GM12878 (cell line): ENCODE results near the gene ZNF532. TPM values are rescaled to one million over a fixed set of nuclear protein-coding genes. Genes with fewer than 3 reads are reported as not detected.

Experiments
- ATAC-seq: fragments of 200-7000 bp; cut with Tn5 transposase; 3 replicates; pipeline ENCODE4 v1.9.1; 2020; ENCODE audit warnings: mild to moderate bottlenecking, moderate library complexity
- BruUV-seq: library from RNA; stranded (reverse); fragments of 400-500 nt; replicated peaks from 2 replicates; lab custom pipeline; 2021; lab: Mats Ljungman, UMichigan
- CTCF ChIA-PET: fragments of 300-600 bp; sonication (Branson Sonifier 250); formaldehyde crosslinking; extraction: SDS; loops from one replicate; lab custom pipeline; 2021; ENCODE audit warnings: inconsistent platforms; lab: Yijun Ruan, JAX
- POLR2A ChIA-PET: fragments of 350-600 bp; formaldehyde crosslinking; extraction: SDS; loops from one replicate; lab custom pipeline; 2021; ENCODE audit warnings: inconsistent platforms; lab: Charles Lee
- RAD21 ChIA-PET: fragments of 300-600 bp; sonication (Branson Sonifier 250); formaldehyde crosslinking; loops from one replicate; lab custom pipeline; 2023; ENCODE audit warnings: antibody characterized with exemption; ENCODE audit not compliant: unreplicated experiment; lab: Charles Lee
- SMC1A ChIA-PET: fragments of 300-600 bp; sonication (Branson Sonifier 250); formaldehyde crosslinking; loops from one replicate; lab custom pipeline; 2023; ENCODE audit not compliant: unreplicated experiment, uncharacterized antibody; lab: Charles Lee
- DNase-seq: peaks from one replicate; pipeline ENCODE4 v3.0.0-alpha.2; 2011; ENCODE audit warnings: low read depth, low spot score
- FAIRE-seq: peaks from 3 replicates; lab custom pipeline; 2011; peaks lifted over from hg19 to GRCh38; lab: Jason Lieb, UNC
- H2AFZ ChIP-seq: 2 replicates; pipeline ENCODE4 v1.6.0; 2011; ENCODE audit warnings: low read depth, low read length, control low read depth; ENCODE audit not compliant: control insufficient read depth
- H3K27ac ChIP-seq: 2 replicates; pipeline ENCODE4 v1.5.1; 2011; ENCODE audit warnings: control low read depth; ENCODE audit not compliant: control insufficient read depth, insufficient read depth
- H3K27me3 ChIP-seq, 2 experiments: replicated peaks in 1 of 2; 2 replicates each; pipeline versions ENCODE4 v1.6.0 to v1.6.1; 2011; ENCODE audit warnings: low read length in 1 of 2; ENCODE audit not compliant: control insufficient read depth in 2 of 2, insufficient read depth in 2 of 2
- H3K36me3 ChIP-seq, 2 experiments: 2 replicates each; pipeline ENCODE4 v1.5.1; 2011; ENCODE audit warnings: low read length in 1 of 2; ENCODE audit not compliant: control insufficient read depth in 2 of 2, insufficient read depth in 2 of 2
- H3K4me1 ChIP-seq: 2 replicates; pipeline ENCODE4 v1.6.1; 2011; ENCODE audit warnings: mild to moderate bottlenecking, low read length, moderate library complexity, mixed read lengths; ENCODE audit not compliant: control insufficient read depth, insufficient read depth
- H3K4me2 ChIP-seq: 2 replicates; pipeline ENCODE4 v1.6.0; 2011; ENCODE audit warnings: control low read depth; ENCODE audit not compliant: control insufficient read depth, insufficient read depth
- H3K4me3 ChIP-seq: fragments of 200-600 bp; sonication (generic); 2 replicates; pipeline ENCODE4 v1.5.1; 2016
- H3K79me2 ChIP-seq: 2 replicates; pipeline ENCODE4 v1.6.0; 2011; ENCODE audit warnings: low read length; ENCODE audit not compliant: control insufficient read depth, insufficient read depth
- H3K9ac ChIP-seq: 2 replicates; pipeline ENCODE4 v1.8.0; 2011; ENCODE audit warnings: low read length, control low read depth, mixed read lengths; ENCODE audit not compliant: control insufficient read depth, insufficient read depth
- H3K9me3 ChIP-seq: replicated peaks from 3 replicates; pipeline ENCODE4 v1.5.1; 2011; ENCODE audit warnings: mild to moderate bottlenecking, low read length; ENCODE audit not compliant: control insufficient read depth, insufficient read depth
- H4K20me1 ChIP-seq: 2 replicates; pipeline ENCODE4 v1.6.0; 2011; ENCODE audit not compliant: control insufficient read depth, insufficient read depth
- ATF7 ChIP-seq: fragments of 450-650 bp; IDR thresholded peaks from 2 replicates; pipeline ENCODE4 v1.6.1; 2016; ENCODE audit warnings: low read depth, mild to moderate bottlenecking
- BACH1 ChIP-seq: fragments of 450-650 bp; IDR thresholded peaks from 2 replicates; pipeline ENCODE4 v1.6.1; 2017; ENCODE audit warnings: mild to moderate bottlenecking, borderline replicate concordance
- CBX3 ChIP-seq: fragments of 200-600 bp; sonication (generic); IDR thresholded peaks from 2 replicates; pipeline ENCODE4 v1.6.1; 2016; ENCODE audit warnings: low read depth, borderline replicate concordance
- CHD4 ChIP-seq: fragments of 200-600 bp; sonication (generic); IDR thresholded peaks from 2 replicates; pipeline ENCODE4 v1.6.1; 2016; ENCODE audit warnings: mild to moderate bottlenecking
- DPF2 ChIP-seq: fragments of 450-650 bp; IDR thresholded peaks from 2 replicates; pipeline ENCODE4 v1.6.1; 2017; ENCODE audit warnings: mild to moderate bottlenecking
- EZH2 ChIP-seq: IDR thresholded peaks from 2 replicates; pipeline ENCODE4 v1.6.1; 2012; ENCODE audit warnings: low read depth, mild to moderate bottlenecking, control low read depth, inconsistent platforms, low read length, borderline replicate concordance; ENCODE audit not compliant: control insufficient read depth
- FOXM1 ChIP-seq: IDR thresholded peaks from 2 replicates; pipeline ENCODE4 v1.6.1; 2012; ENCODE audit warnings: low read depth, mild to moderate bottlenecking, inconsistent platforms, low read length, moderate library complexity
- GABPA ChIP-seq: IDR thresholded peaks from 2 replicates; pipeline ENCODE4 v1.6.1; 2014; ENCODE audit warnings: antibody characterized with exemption, low read depth, mild to moderate bottlenecking, inconsistent platforms
- GATAD2B ChIP-seq: fragments of 450-650 bp; conservative IDR thresholded peaks from 2 replicates; pipeline ENCODE4 v1.6.1; 2017; ENCODE audit warnings: low read depth, mild to moderate bottlenecking, moderate library complexity
- NR2C2 ChIP-seq: IDR thresholded peaks from 2 replicates; pipeline ENCODE4 v1.6.1; 2011; ENCODE audit warnings: borderline replicate concordance, low read depth; ENCODE audit not compliant: control insufficient read depth, insufficient read length
- NR2F1 ChIP-seq: fragments of 450-650 bp; conservative IDR thresholded peaks from 2 replicates; pipeline ENCODE4 v1.6.1; 2017; ENCODE audit warnings: mild to moderate bottlenecking
- RAD51 ChIP-seq: fragments of 450-650 bp; IDR thresholded peaks from 2 replicates; pipeline ENCODE4 v1.6.1; 2016; ENCODE audit warnings: moderate library complexity, mild to moderate bottlenecking, inconsistent platforms
- SREBF2 ChIP-seq: IDR thresholded peaks from 2 replicates; pipeline ENCODE4 v1.6.1; 2012; ENCODE audit warnings: mild to moderate bottlenecking, low read length
- SUZ12 ChIP-seq: fragments of 200-600 bp; sonication (generic); IDR thresholded peaks from one replicate; pipeline ENCODE4 v1.6.1; 2018; ENCODE audit warnings: antibody characterized with exemption, mild to moderate bottlenecking; ENCODE audit not compliant: unreplicated experiment
- TBL1XR1 ChIP-seq: IDR thresholded peaks from 2 replicates; pipeline ENCODE4 v1.6.1; 2012; ENCODE audit warnings: low read depth, low read length, improper control_type of control experiment
- YBX1 ChIP-seq: fragments of 450-650 bp; IDR thresholded peaks from 2 replicates; pipeline ENCODE4 v1.6.1; 2016; ENCODE audit warnings: antibody characterized with exemption
- ZNF207 ChIP-seq: fragments of 450-650 bp; IDR thresholded peaks from 2 replicates; pipeline ENCODE4 v1.6.1; 2014; ENCODE audit warnings: antibody characterized with exemption, mild to moderate bottlenecking, borderline replicate concordance
- ZSCAN29 ChIP-seq: fragments of 450-650 bp; IDR thresholded peaks from 2 replicates; pipeline ENCODE4 v1.6.1; 2017; ENCODE audit warnings: mild to moderate bottlenecking, moderate library complexity
- WGBS: methylation state at CpG from one replicate; pipeline ENCODE4 v1.1.6; 2016; ENCODE audit warnings: low lambda C conversion rate; ENCODE audit not compliant: insufficient replicate concordance, insufficient coverage; ENCODE audit errors: missing lambda C conversion rate; 5-methylcytosine and 5-hydroxymethylcytosine counted together
- in situ Hi-C: fragments of 300-500 bp; cut with MboI; formaldehyde crosslinking; loops from 9 replicates; pipeline ENCODE4 v1.14.3; 2018; ENCODE audit warnings: mixed read lengths
- intact Hi-C: fragments of 100-400 bp; cut with micrococcal nuclease; formaldehyde crosslinking; loops from one replicate; pipeline ENCODE4 v1.14.2; 2022; ENCODE audit not compliant: unreplicated experiment
- polyA plus RNA-seq, 11 experiments: library from polyadenylated mRNA; depleted of rRNA in 4 of 11; unstranded in 6 of 11; stranded (reverse) in 5 of 11; fragments of >200 nt; fragmentation: Nextera tagmentation in 4 of 11; fragmentation: Illumina TruSeq in 1 of 11; extraction: Ambion mirVana in 4 of 11; extraction: Trizol in 1 of 11; gene quantifications; 1 replicate in 1 of 11; 2 replicates in 10 of 11; pipeline versions ENCODE4 v1.2.1 to v1.2.3, GENCODE V29; 2011 to 2016; ENCODE audit warnings: inconsistent platforms in 2 of 11, missing spikeins in 2 of 11, low read depth in 1 of 11
- total RNA-seq, 4 experiments: library from RNA; depleted of rRNA in 3 of 4; stranded (reverse); fragments of >200 nt in 3 of 4; fragmentation: Illumina TruSeq in 1 of 4; extraction: Trizol in 1 of 4; gene quantifications; 2 replicates each; pipeline versions ENCODE4 v1.2.1 to v1.2.3, GENCODE V29; 2013 to 2021
- TF ChIP-seq, protein P1 (sequence below): IDR thresholded peaks from 2 replicates; pipeline ENCODE4 v1.6.1; 2011; ENCODE audit warnings: low read depth, low read length, improper control_type of control experiment, borderline replicate concordance
- TF ChIP-seq, protein P2 (sequence below): IDR thresholded peaks from 2 replicates; pipeline ENCODE4 v1.6.1; 2011; ENCODE audit warnings: mild to moderate bottlenecking, low read depth, low read length, moderate library complexity; ENCODE audit not compliant: insufficient replicate concordance
- TF ChIP-seq, protein P3 (sequence below): IDR thresholded peaks from 2 replicates; pipeline ENCODE4 v1.6.1; 2012; ENCODE audit warnings: low read depth, low read length, improper control_type of control experiment

ZNF532 gene
- total and polyA plus RNA-seq, 10 of the 15 experiments (the other 5 are each of a cell fraction or from before 2014, with no cell fraction given): 0.44 to 3.4 (median 1.4) TPM

DNA sequence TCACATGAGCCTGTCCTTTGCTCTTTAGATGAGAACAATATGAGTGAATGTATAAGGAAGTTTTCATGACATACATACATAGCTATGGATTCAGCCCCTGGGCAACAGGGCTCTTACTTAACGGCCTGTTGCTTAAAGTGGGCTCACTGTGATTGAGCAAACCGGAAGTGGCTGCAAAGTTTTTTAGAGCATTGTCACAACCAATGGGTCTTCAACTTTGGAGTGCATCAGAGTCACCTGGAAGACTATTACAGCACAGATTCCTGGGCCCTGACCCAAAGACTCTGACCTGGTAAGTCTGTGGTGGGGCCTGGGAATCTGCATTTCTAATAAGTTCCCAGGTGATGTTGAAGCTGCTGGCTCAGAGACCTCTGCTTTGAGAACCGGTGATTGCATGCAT lies 168.7 kb downstream of the ZNF532 start:
- WGBS: 17% methylated on average over 3 of the region's 3 CpGs
- BruUV-seq: no TSS peak

DNA sequence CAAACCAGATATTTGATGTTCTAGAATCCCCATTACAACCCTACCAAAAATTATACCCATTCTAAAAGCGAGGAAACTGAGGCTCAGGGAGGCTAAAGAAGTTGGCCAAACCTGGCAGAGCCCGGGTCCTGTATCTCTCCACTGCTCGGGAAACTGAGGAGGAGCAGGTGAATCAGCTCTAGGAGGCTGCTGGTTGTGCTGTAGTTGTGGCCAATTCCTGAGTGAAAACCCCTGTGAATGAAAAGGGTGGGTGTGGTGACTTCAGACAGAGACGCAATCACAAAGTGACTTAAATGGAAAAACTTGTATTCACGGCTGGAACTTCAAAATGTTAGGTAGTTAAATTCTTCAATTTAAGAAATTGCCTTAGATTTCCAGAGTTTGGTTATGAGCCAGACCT lies 169.3 kb downstream of the ZNF532 start:
- intact Hi-C loops: no loop called here
- ATAC-seq (no peak), FAIRE-seq (no peak), DNase-seq (no peak)
- CTCF ChIA-PET: interaction anchor here (0.6 to 1.0 kb wide), 3 partner anchors 104 to 1605 kb away, joined by 3 read pairs; no protein-coding TSS in a partner anchor
- RAD21 ChIA-PET: interaction anchor here (1.2 kb wide), 1 partner anchor 63 kb away, joined by 3 read pairs; no protein-coding TSS in a partner anchor
- H3K79me2 ChIP-seq: no peaks in the 10 kb centered on the region
- no peaks in the 10 kb centered on the region for H3K27me3 ChIP-seq
- H3K4me3 ChIP-seq: no peak overlapping the region
- H3K27ac ChIP-seq: no peak overlapping the region
- SMC1A ChIA-PET: interaction anchor here (1.4 kb wide), 2 partner anchors 59 to 105 kb away, joined by 3 read pairs; no protein-coding TSS in a partner anchor
- H4K20me1 ChIP-seq: no peaks in the 10 kb centered on the region
- H3K9ac ChIP-seq: no peak overlapping the region
- BruUV-seq: no TSS peak
- no peaks in the 10 kb centered on the region for H3K4me1 ChIP-seq
- 56% methylated on average over 5 of the region's 5 CpGs for WGBS
- no peaks in the 10 kb centered on the region for H3K36me3 ChIP-seq
- POLR2A ChIA-PET: no interaction called here
- in situ Hi-C loops: no loop called here
- no peak overlapping the region for H2AFZ ChIP-seq
- H3K4me2 ChIP-seq: no peak overlapping the region
- H3K9me3 ChIP-seq: no peaks in the 10 kb centered on the region
- TF ChIP-seq EZH2 (no peak), ZNF207 (no peak), FOXM1 (no peak), TBL1XR1 (no peak), DPF2 (no peak), GABPA (no peak), NR2F1 (no peak), GATAD2B (no peak), BACH1 (no peak), YBX1 (no peak), ATF7 (no peak), SREBF2 (no peak)
- TF ChIP-seq, protein P1, sequence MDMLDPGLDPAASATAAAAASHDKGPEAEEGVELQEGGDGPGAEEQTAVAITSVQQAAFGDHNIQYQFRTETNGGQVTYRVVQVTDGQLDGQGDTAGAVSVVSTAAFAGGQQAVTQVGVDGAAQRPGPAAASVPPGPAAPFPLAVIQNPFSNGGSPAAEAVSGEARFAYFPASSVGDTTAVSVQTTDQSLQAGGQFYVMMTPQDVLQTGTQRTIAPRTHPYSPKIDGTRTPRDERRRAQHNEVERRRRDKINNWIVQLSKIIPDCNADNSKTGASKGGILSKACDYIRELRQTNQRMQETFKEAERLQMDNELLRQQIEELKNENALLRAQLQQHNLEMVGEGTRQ: no peak
- TF ChIP-seq, protein P2, sequence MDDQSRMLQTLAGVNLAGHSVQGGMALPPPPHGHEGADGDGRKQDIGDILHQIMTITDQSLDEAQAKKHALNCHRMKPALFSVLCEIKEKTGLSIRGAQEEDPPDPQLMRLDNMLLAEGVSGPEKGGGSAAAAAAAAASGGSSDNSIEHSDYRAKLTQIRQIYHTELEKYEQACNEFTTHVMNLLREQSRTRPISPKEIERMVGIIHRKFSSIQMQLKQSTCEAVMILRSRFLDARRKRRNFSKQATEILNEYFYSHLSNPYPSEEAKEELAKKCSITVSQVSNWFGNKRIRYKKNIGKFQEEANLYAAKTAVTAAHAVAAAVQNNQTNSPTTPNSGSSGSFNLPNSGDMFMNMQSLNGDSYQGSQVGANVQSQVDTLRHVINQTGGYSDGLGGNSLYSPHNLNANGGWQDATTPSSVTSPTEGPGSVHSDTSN: no peak
- TF ChIP-seq, protein P3, sequence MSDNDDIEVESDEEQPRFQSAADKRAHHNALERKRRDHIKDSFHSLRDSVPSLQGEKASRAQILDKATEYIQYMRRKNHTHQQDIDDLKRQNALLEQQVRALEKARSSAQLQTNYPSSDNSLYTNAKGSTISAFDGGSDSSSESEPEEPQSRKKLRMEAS: no peak

More for the DNA sequence above, 168.7 kb downstream of the ZNF532 start:
- H3K9ac ChIP-seq: no peak overlapping the region
- H2AFZ ChIP-seq: no peak overlapping the region
- POLR2A ChIA-PET: no interaction called here
- RAD21 ChIA-PET: interaction anchor here (1.2 kb wide), 1 partner anchor 62 kb away, joined by 3 read pairs; no protein-coding TSS in a partner anchor
- CTCF ChIA-PET: interaction anchor here (1.0 to 1.6 kb wide), 2 partner anchors 8 to 264 kb away, joined by 3 to 4 read pairs; no protein-coding TSS in a partner anchor
- H3K36me3 ChIP-seq: no peaks in the 10 kb centered on the region
- H3K4me2 ChIP-seq: no peak overlapping the region
- in situ Hi-C loops: no loop called here
- intact Hi-C loops: no loop called here
- ATAC-seq: no peak
- no peaks in the 10 kb centered on the region for H3K4me1 ChIP-seq
- no peaks in the 10 kb centered on the region for H3K9me3 ChIP-seq
- no peak for FAIRE-seq
- no peak overlapping the region for H3K4me3 ChIP-seq
- no peak for DNase-seq
- no peaks in the 10 kb centered on the region for H3K27me3 ChIP-seq
- no peaks in the 10 kb centered on the region for H3K79me2 ChIP-seq
- no peaks in the 10 kb centered on the region for H4K20me1 ChIP-seq
- TF ChIP-seq RAD51: no peak
- no peak for TF ChIP-seq CBX3
- TF ChIP-seq CHD4: no peak
- no peak for TF ChIP-seq SUZ12
- TF ChIP-seq NR2C2: no peak
- no peak for TF ChIP-seq ZSCAN29
- SMC1A ChIA-PET: interaction anchor here (1.3 to 1.4 kb wide), 3 partner anchors 21 to 105 kb away, joined by 3 to 4 read pairs (median 3); no protein-coding TSS in a partner anchor
- no peak overlapping the region for H3K27ac ChIP-seq
